HG03175 (cell line): ENCODE results near the gene MAL.

Source experiments
- ATAC-seq: cut with Tn5 transposase; IDR thresholded peaks from one replicate; pipeline ENCODE4 v1.9.1; 2021; ENCODE audit warnings: mild to moderate bottlenecking, moderate library complexity; ENCODE audit not compliant: unreplicated experiment

Gene MAL

GRCh38 chr2:95014126-95014708 is 11.3 kb upstream of the MAL start:
- no peak for ATAC-seq

GRCh38 chr2:95015261-95015912 is 10.1 kb upstream of the MAL start:
- no peak for ATAC-seq

GRCh38 chr2:95016616-95017015 is 8.9 kb upstream of the MAL start:
- ATAC-seq = no peak

- ATAC-seq = no peak
These were observed 8.4 kb upstream of the MAL start for GRCh38 chr2:95017071-95017501.

- ATAC-seq = no peak
These were observed 7.7 kb upstream of the MAL start for GRCh38 chr2:95017836-95018235.

GRCh38 chr2:95018301-95018700 is 7.2 kb upstream of the MAL start:
- no peak for ATAC-seq

- ATAC-seq = no peak
These were observed 6.5 kb upstream of the MAL start for GRCh38 chr2:95018861-95019550.

GRCh38 chr2:95019572-95019971 is 5.9 kb upstream of the MAL start:
- ATAC-seq = no peak

GRCh38 chr2:95020275-95021022 is 5.1 kb upstream of the MAL start:
- ATAC-seq = no peak

GRCh38 chr2:95021023-95021416 is 4.5 kb upstream of the MAL start:
- ATAC-seq = no peak

- ATAC-seq = no peak
These were observed 3.7 kb upstream of the MAL start for GRCh38 chr2:95021847-95022246.

GRCh38 chr2:95022309-95023221 is 2.9 kb upstream of the MAL start:
- ATAC-seq = peak; percentile 94

GRCh38 chr2:95023222-95023597 is 2.3 kb upstream of the MAL start:
- ATAC-seq = peak; percentile 42

GRCh38 chr2:95024371-95024770 is 1.1 kb upstream of the MAL start:
- ATAC-seq = no peak

GRCh38 chr2:95024960-95025405 is 525 bp upstream of the MAL start:
- no peak for ATAC-seq

GRCh38 chr2:95026471-95027368 is 1.2 kb downstream of the MAL start:
- ATAC-seq = no peak

GRCh38 chr2:95027369-95027720 is 1.8 kb downstream of the MAL start:
- no peak for ATAC-seq

GRCh38 chr2:95029898-95030341 is 4.4 kb downstream of the MAL start:
- ATAC-seq = no peak

GRCh38 chr2:95030496-95030895 is 5.0 kb downstream of the MAL start:
- ATAC-seq = no peak
